SIG-M5 (cell line): ENCODE measurements around the gene CDKL1.

Experiments used
- DNase-seq: peaks from one replicate; lab custom pipeline; 2025; lab: John Stamatoyannopoulos, UW

Gene CDKL1

DNA sequence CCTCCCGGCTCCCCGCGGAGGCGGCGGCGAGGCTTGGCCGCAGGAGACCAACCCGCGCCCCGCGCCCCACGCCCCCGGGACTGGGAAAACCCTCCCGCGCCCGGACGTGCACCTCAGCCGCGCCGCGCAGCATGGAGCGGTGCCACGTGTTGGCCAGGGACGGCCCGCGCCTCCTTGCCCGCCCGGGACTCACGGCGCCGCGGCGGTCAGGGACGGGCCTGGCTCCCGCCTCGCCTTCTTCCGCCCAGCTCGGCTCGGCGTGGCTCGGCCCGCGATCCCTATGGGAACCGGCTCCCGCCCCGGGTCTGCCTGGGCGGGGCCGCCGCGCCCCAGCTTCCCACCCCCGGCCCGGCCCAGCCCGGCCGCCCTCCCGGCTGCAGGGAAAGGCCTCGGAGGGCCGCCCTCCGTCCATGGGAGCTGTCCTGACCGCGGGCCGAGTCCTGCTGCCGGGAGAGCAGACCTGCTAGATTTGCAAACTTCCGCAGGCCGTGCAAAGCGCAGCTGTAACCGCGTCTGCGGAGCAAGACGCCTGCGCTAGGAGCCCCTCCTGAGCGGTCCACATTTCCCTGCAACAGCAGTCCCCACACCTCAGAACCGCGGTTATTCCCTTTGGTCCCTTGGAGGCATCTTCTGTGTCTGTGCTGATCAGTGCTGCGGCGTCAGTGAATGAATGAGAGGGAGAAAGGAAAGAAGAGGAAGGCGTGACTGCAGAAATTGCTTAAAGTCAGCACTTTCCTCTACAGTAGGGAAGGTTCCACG, at the start of gene CDKL1:
TSS of gene CDKL1 (minus strand) at position 251 of the 759 bp plus-strand sequence. CDS start 1,013 bp downstream, outside the sequence.
- DNase-seq, result no peak

DNA sequence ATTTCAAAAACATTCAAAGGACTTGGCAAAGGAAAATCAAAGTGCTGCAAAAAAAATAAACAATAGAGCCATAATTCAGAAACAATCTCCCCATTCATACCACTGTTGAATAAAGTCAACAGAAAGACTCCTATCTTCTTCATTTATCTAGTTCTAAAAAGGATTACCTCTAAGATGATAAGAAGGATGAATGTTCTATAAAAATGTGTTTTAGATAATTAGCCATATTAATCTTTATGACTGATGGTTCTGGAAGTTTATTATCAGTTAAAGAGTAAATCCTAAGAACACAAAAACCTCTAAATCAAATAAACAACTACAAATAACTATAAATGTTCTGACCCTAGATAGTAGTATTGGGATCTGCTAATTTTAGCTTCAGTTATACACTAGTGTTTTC, 37.8 kb upstream of the CDKL1 start:
- no peak for DNase-seq

DNA sequence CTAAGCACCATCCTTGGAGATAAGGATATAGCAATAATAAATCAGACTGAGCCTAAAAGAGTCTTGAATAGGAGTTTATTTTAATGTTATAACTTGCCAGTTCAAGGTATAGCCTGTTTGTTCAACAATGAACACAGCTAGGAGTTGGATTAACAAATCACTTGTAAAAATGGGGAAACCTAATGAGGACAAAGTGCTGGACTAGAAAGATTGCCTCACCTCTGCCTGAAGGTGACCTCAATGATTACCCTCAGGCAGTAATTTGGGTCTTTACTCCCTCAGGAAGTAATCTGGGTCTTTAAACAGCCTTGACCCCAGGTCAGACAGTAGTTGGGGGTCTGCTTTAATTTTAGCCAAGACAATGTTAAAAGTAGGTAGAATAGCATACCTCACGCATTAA, 35.5 kb upstream of the CDKL1 start:
- no peak for DNase-seq

DNA sequence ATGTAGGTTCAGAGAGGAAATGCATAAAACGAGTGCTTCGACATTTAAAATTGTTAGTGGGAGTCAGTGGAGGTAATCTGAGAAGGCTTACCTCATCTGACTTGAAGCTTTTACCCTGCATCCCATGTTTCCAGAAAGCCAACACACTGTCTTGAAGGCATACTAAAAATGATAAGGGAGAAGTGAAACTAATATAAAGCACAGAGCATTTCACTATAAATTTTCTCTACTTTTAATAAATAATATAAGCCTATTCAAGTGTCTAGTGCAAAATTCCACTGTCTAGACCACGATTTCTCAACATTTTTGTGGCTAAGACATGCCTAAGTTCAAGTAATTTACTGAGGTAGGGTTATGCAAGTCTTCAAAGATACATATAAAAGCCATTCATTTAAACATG, 29.1 kb upstream of the CDKL1 start:
- no peak for DNase-seq

DNA sequence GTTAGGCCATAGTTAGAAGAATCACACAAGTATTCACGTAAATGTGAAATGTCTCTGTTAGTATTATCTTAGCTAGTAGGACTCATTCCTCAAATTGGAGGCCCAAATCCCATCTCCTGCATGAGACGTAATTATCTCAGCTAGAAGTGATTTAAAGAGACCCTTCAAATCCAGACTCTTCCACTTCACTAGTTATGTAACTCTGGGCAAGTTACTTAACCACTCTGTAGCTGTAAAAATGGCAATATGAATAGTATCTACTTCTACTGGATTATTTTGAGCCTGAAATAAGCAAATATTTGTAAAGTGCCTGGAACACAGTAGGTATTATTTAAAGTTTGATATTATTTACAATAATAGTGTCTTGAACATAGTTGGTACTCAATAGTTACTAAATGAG, 28.4 kb upstream of the CDKL1 start:
- no peak for DNase-seq

DNA sequence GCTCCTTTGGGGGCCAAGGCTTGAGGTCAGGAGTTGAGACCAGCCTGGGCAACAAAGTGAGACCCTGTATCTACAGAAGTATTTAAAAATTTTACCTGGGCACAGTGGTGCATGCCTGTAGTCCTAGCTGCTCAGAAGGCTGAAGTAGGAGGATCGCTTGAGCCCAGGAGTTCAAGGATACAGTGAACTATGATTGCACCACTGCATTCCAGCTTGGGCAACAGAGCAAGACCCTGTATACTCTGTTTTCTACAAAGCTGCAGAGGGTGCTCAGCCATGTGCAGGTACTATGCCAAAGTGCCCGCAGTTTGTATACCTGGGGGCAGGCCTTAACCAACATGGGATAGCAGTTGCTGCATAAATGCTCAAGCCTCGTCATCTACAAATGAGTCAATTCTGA, 26.8 kb upstream of the CDKL1 start:
- DNase-seq, result no peak

DNA sequence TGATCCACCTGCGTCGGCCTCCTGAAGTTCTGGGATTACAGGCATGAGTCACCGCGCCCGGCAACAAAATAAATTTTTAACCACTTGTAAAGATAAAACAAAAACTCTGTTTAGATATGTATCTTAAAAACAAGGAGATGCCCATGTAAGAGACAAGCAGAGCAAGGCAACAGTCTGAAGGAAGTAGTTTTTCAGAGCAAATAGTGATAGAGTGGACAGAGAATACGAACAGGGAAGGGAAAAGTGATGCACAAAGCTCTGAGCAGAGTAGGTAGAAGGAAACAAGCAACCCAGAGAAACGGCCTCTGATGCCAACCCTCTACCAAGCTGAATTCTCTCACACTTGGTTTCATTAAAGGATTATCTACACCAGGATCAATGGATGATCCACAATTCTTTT, 24.8 kb upstream of the CDKL1 start:
- no peak for DNase-seq

DNA sequence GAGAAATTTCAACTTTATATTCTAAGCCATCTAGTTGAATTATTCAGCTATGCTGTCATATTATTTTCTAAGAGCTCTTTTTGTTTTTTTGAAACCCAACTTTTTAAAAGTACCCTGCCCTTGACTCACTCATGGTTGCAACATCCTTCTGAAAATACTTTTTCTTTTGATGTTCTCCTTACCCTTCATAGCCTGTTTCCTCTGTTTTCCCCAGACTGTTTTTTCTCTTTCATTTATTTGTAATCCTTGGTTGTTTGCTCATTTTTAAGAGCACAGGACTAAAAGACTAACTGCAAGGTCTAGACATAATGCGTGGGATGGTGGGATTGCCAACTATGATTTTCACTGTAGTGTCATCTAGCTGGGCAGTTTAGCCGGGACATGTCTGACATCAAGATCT, 21.2 kb upstream of the CDKL1 start:
- no peak for DNase-seq

DNA sequence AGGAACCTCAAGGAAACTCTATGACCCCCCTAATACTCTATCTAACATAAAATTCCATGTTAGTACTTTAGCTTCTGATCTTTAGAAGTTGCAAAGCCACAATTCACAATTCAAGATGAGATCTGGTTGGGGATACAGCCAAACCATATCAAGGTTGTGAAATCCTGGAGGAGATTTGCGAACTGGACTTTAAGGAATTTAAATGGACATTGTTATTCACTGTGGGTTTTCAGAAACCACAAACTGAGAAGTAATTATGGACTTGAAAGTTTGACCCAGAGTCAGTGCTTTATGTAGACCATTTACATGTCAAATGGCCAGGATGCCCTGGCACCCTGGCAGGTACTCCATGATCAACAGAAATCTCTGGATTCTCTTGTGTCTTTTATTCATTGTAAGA, 14.2 kb upstream of the CDKL1 start:
- no peak for DNase-seq

DNA sequence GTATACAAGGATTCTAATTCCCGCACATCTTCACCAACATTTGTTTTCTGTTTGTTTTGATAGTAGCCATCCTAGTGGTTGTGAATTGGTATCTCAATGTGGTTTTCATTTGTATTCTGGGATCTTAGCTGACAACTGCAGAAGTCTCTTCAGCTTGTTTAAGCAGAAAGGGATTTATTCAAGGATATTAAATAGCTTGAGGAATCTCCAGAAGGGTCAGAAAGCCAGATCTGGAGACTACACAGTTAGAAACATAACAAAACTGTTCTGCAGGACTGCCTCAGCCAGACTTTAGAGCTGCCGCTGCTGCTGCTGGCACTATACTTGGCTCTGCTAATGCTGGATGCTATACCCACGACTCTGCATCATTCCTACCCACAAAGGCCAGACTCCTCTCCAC, 13.4 kb upstream of the CDKL1 start:
- DNase-seq, result no peak

DNA sequence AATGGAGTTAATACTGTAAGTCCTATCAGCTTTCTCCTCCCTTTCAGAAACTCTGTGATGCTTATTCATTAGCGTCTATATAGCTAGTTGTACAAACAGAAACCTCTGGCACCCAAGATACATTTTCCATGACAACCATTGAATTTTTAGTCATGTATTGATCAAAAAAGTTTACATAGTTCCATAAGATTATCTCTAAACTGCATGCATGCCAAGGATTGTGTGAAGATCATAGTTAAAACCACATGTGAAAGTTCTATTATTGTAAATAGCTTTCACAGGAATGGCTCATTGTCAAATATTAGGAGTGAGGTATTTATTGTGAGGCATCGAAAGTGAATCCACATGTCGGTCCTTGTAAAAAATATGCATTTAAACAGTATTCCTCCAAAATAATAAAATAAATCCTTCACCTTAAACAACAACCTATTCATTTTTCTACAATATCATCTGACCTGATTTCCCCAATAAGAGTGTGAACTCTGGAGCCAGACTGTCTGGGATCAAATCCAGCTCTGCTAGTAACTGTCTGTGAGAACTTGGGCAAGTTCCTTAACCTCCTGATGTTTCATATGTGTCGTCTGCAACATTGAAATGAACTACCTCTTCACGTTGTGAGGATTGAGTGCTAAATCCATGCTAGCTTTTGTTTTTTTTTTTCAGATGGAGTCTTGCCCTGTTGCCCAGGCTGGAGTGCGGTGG, 10.6 kb upstream of the CDKL1 start:
- no peak for DNase-seq

DNA sequence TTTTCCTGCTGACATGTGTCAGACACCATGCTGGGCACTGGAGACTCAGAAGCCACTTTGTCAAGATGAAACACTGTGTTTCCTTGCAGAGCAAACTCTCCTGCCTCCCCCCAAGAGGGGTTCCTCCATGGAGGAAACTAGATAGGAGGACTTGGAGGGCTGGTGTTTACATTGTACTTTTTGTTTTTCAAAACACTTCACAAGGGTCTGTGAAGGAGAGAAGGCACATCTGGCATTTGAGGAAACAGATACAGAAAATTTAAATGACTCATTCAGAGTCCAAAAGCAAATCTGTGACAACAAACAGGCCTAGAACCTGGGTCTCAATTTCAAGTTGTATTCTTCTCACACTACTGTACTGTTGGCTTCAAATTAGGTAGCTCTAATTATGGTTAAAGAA, 6.7 kb upstream of the CDKL1 start:
- DNase-seq, result no peak

DNA sequence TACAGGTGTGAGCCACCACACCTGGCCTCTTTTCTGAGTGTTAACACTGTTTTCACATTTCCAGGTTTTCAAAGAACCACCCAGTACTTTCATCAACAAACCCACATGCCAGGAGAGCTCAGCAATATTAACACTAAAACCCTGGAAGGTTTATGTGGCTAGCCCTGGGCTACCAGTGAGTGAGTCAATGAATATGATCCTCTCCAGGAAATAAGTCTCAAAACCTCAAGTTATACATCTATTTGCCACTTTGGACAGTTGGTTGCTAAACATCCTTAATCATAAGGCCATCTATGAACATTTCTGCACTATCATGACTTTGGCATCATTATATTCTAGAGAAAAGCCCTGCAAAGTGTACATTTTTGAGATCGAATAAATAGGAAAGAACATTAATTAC, 6.3 kb upstream of the CDKL1 start:
- no peak for DNase-seq

DNA sequence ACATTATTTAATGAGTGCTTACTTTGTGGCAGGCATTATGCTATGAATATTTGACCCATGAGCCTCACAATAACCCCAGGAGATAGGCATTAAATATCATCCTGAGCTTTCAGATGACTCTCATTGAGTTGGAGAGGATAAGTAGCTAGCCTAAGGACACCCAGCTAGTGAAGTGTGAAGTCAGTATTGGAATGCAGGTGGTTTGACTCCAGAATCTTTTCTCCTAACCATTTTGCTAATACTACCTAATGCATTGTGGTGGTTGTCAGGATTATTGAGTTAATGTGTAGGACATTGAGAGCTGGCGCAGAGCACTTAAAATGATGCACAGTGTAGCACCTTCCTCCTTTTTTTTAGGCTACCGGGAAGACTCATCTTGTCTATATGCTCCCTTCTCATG, 3.8 kb upstream of the CDKL1 start:
- no peak for DNase-seq

DNA sequence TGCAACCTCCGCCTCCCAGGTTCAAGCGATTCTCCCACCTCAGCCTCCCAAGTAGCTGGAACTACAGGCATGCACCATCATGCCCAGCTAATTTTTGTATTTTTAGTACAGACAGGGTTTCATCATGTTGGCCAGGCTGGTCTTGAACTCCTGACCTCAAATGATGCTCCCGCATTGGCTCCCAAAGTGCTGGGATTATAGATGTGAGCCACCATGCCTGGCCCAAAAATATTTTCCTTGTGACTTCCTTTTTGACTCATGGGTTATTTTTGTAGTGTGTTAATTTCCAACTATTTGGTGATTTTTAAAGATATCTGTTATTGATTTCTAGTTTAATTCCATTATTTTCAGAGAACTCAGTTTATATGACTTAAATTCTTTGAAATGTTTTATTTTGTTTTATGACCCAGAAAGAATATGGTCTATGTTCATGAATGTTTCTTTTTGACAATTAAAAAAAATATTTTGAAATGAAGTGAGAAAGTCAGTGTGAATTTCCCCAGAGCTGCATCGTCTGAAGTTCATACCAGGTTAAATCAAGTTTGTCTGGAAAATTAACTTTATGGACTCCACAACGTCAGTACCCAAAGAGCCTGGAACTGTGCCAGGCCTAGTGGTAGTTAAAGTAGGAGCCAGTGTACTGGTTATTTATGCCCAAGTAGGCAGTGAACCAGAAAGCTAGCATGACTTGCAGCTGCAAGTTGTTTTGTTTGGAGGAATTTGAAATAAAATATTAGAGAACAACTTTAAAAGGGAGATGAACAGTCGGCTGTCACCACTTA, 2.8 kb upstream of the CDKL1 start:
- DNase-seq, result no peak

DNA sequence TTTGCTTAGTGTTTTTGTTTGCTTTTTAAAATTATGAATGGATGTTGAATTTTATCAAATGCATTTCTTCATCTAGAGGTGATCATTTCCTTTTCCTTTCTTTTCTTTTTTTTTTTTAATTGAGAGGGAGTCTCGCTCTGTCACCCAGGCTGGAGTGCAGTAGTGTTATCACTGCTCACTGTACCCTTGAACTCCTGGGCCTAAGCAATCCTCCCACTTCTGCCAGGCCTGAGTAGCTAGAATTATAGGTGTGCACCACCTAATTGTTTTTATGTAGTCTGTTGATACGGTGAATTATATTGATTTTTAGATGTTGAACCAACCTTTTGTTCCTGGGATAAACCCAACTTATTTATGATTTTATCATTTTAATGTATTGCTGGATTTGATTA, 1.5 kb upstream of the CDKL1 start:
- DNase-seq, result no peak

DNA sequence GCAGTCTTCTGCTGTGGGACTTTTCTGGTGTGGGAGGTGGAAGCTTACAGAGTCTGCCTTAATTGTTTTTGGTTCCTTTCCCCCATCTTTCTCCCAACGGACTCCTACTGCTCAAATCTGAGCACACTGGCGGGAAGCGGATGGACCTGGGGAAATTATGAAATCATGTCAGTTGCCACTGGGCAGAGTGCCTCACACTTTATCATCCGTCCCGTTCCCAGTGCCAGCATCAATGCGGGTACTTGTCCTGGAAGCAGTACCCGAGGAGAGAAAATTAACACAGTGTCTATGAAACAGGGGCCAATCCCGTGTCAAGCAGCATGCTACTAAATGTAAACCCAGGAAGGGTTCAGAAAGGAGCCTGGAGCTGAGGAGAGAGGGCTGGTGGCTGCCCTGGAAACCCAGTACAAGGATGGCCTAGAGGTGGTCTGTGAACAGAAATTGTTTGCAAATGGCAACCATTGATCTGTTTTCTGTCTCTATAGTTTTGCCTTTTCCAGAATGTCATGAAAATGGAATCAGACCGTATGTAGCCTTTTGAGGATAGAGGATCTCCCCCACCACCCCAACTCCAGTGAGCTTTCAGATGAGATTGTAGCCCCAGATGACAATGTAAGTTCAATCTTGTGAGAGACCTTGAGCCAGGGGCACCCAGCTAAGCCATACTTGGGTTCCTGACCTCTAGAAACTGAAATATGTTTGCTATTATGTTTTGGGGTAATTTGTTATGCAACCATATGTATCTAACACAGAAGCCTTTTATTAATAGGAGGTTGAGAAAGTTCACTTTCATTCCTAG, 908 bp upstream of the CDKL1 start:
- DNase-seq, result no peak

DNA sequence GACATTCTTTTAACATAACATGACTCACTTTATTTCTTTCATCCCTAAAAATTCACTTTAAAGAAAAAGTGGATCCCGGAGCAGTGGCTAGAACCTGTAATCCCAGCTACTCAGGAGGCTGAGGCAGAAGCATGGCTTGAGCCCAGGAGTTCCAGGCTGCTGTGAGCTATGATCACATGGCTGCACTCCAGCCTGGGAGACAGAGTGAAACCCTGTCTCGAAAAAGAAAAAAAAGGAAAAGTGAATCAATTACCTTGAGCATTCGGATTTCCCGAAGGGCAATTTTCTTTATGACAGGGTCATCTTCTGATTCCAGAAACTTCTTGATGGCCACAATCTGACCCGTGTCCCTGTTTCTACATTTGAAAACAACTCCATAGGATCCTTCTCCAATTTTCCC, 1.2 kb downstream of the CDKL1 start:
- DNase-seq, result no peak

DNA sequence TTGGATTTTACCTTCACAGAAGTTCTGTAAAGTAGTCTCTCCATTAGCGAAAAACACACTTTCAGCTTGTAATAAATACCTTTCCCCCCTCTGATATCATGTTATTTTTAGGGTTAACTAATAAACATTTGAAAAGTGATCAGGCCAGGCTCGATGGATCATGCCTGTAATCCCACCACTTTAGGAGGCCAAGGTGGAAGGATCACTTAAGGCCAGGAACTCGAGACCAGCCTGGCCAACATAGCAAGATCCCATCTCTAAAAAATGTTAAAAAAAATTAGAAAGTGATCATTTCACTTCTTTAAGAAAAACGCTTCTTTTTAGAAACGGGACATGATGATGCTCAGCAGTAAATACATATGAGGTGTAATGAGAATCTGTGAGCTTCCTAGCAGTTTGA, 2.0 kb downstream of the CDKL1 start:
- no peak for DNase-seq

DNA sequence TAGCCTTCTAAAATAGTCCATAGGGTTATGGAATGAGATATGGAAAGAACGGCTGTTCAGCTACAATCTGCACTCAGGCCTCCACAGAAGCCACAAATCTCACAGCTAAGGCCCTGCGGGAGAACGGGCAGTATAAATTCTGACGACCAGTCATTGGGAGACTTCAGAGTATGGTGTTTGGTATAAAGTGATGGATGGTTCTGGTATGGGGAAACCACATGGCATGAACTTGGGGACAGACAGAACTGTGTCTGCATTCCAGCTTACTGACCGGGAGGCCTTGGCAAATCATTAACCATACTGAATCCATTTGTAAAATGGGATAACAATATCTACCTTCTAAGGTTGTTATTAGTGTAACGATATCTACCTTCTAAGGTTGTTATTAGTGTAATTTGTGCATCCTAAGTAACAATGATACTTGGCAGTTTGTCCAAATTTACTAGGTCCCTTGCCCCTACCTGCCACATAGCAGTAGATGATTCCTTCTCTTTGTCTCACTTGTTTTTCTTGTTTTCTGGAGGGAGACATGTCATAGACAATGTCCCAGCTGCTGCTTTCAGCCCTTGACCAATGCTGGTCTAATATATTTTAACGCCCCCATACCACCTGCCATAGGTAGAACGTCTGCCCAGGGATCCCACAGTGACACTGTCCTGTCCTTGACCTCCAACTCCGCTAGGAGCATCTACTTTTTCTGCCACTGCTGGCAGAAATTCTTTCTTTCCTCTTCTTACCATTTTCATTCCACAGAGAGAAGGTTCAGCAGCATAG, 6.8 kb downstream of the CDKL1 start:
- no peak for DNase-seq

DNA sequence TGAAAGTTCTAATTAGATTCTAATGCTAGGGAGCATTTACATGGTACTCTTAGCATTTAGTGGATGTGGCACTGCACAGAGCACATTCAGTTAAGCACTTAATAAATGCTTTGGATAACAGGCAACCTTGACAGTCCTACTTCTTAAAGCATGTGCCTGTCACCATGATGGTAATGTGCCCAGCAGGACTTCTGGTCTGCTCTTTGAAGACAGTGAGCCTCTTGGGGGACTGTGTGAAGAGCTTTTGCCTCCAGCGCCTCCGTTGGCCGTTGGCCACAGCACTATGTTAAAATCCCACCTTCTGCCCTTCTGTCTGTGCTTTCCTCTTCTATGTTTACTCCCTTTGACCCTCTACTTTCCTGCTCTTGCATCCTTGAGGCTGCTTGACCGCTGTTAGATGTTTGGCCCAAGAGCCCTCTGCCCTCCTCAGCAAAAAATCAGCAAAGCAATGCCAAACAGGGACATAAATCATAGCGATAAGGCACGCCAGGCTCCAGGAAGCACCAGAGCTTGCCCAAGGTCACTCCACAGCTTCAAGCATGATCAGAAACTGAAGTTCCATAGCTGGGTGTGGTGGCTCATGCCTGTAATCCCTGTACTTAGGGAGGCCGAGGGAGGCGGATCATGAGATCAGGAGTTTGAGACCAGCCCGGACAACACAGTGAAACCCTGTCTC, 8.3 kb downstream of the CDKL1 start:
- no peak for DNase-seq
